NCI-H446 (cell line): Measurements from ENCODE around the gene TSPEAR.

ENCODE experiments used
- DNase-seq, 2 experiments: peaks; one replicate each; lab custom pipeline; 2025; lab: John Stamatoyannopoulos, UW

Gene TSPEAR

DNA sequence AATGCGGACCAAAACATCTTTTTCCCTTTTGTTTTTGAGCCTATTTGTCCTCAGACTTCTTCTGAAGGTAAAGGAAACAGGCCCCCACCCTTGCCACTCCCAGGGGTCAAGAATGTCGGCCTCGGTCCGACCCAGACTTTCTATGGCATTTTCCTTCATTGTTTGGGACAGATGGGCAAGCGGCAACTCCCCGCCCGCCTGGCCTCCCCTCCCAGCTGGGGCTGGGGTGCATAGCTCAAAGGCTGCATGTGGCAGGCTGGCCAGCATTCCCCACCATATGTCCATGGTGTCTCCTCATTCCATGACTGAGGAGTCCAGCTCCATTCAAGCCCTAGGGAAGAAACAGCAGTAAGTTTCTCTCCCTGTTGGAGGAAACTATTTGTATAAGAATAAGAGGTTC is 29.4 kb upstream of the TSPEAR start:
- no peak for DNase-seq

DNA sequence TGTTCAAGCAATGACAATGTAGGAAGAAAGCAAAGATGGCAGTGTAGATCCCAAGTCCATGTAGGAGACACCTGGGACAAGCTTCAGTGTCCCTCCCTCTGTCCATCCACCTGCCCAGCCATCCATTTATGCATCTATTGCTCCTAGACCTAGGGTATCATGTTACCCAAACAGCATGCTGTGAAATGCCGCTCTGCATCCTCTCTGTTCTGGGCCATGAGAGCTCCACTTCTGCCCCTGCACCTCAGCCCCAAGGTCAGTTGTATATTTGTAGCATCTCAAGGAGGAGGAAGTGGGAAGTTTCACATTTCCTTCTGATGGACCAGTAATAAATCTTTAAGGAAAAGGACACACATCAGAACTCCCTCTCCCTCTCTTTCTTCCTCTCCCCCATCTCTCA is 27.9 kb upstream of the TSPEAR start:
- DNase-seq: no peak

DNA sequence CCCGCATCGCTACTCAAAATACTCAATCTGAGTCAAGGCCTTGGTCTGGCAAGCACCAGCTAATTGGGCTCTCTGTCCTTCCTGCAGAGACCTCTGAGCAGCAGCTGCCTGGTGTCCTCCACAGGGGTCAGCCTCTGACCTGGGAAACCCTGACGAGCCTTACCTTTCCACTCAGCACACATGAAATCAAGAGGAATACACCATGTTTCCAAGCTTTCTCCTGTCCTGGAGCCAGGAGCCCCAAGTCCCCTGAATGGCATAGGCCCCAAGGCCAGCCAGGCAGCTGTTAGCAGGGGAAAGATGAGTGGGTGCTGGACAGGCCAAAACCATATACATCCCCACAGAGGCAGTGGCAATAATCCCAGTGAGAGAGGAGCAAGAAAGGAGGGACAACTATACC is 27.2 kb upstream of the TSPEAR start:
- DNase-seq: no peak

DNA sequence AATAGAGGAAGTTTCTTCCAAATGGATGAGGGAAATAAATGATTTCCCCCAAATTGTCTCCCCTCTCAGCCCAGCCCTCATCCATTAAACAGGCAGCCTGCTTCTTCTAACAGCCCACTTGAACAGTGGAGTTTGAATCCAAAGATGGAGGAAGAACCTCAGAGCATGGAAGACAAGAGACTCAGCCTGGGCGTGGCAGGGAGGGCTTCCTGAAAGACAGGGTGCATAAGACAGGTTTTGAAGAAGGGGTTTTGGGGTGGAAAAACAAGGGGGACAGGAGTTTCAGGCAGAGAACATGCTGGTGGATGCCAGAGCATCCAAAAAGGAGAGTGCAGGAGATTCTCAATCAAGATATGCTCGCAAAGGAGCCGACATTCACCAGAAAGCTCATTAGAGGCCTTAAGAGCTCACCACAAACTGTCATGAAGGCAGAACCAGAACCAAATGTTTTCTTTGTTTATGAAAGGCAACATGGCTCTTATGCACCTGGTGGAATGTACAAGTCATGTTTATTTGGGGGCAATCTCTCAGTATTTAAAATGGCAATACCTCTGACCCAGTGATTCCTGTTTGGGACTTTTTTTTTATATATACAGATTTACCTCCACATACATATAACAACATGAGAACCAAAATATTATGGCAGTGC is 26.5 kb upstream of the TSPEAR start:
- no peak for DNase-seq

DNA sequence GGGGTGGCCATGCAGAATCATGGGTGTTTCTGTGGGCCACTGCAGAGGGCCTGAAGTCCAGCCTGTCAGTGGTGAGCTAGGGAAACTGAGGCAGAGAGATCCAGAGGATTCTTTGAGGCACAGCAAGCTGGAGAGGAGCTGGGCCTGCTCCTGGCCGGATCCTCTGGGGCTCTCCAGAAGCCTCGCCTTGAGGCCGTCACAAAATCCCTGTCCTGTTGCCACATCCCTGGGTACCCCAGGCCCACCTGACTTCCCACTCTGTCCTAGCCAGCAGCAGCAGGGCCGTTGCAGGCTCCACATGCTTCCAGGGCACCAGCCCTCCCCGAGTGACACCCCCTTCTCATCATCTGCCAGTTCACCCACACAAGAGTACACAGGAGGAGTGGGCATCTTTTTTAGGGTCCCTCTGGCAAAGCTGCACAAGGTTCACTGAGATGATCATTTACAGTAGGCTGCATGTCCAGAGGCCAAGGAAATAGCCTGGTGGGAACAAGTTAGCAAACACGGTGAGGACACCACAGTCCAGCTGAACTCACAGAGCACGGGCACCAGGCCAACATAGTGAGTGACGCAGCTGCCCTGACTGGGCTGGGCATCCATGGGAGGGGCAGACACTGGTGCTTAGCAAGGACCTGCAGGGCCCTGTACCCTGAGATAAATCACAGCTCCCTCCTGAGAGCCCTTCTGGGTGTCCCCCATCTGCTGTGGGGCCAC is 25.1 kb upstream of the TSPEAR start:
- DNase-seq: peak in 1 of 2 experiments; percentile 21

DNA sequence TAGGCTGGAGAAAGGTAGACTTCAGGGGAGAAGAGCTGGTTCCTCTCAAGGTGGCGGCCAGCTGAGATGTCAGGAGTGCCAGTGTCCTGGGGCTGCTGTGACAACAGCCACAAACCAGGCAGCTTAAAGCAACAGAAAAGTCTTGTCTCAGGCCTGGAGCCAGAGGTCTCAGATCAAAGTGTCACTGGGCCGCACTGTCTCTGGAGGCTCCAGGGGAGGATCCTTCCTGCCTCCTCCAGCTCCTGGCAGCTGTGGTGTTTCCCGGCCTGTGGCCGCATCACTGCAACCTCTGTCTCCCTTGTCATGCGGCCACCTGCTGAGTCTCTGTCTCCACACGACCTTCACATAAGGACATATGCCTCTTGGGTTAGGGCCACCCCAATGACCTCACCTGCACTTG is 24.4 kb upstream of the TSPEAR start:
- no peak for DNase-seq

DNA sequence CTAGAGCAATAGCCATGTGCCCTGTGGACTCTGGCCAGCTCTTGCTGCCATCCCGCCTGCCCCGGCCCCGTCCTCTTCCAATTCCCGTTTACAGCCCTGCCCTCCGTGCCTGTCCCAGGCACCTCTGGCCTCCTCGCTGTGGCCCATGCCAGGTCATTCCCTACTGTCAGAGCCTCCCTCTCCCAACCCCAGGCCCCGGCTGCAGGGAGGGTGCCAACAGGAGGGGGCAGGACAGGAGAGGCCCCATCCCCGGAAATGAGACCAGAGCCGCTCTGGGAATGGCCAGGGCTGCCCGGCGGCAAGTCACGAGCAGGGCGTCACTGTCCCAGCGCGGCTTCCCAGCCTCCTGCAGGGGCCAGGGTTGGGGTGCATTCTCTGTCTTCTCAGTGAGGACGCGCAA is 23.5 kb upstream of the TSPEAR start:
- no peak for DNase-seq

DNA sequence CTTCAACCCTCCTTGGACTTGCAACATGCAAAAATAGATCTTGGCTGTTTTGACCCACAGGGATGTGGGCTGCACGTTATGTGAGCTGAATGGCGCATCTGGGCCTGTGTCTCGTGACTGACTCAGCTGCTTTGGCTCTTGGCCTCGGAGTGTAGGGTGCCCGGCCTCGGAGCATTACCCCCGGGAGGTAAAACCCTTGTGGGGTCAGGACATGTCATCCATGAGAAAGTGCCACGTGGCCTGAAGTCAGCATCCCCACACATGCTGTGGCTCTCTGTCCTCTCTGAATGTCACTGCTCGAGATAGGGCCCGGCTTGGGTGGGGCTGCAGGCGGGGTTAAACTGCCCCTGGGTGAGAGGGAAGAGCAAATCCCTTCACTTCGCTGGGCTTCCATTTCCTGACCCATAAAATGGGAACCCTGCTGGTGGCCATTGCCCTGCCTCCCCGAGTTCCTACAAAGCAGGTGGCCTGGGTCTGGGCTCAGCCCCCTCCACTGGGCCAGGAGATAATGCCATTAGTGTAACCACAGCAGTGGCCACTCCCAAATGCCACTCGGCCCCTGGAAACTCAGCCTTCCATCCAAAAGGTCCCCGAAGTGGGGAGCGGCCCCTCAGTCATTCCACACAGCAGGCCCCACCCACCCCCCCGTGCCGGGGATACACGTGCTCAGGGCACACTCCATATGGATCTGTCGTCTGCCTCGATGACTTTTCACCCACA is 22.8 kb upstream of the TSPEAR start:
- no peak for DNase-seq

DNA sequence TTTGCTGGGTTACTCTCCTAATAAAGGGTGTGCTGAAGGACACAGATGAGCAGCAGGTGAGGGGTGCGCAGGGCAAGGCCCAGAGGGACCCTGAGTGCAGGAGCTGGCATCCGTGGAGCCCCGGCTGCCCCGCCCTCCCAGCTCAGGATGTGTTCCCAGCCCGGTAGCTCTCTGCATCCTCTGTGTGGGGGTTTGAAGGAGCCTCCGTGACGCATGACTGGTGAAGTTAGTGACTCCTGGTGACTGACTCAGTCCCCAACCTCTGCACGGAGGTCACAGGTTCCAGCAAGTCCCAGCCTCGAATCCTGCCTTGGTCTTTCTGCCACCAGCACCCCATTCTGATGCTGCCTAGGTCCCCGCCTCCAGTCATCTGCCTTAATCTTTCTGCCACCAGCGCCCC is 21.6 kb upstream of the TSPEAR start:
- no peak for DNase-seq

DNA sequence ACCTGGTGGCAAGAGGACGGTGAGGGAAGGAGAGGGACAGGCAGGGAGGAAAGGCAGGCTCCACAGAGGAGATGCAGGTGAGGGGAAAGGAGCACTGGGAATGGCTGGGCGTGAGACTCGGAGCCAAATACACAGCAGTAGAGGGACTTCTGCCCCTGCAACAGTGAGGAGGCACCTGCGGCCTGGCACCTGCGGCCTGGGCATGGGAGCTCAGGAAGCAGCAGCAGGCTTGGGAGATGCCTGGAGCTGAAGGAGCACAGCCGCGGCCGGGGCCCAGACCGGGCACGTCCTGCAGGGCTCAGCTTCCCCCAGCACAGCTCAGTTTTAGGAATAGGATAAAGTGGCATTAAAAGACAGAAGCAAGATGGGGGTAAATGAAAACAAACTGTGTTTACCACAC is 20.9 kb upstream of the TSPEAR start:
- DNase-seq: no peak

DNA sequence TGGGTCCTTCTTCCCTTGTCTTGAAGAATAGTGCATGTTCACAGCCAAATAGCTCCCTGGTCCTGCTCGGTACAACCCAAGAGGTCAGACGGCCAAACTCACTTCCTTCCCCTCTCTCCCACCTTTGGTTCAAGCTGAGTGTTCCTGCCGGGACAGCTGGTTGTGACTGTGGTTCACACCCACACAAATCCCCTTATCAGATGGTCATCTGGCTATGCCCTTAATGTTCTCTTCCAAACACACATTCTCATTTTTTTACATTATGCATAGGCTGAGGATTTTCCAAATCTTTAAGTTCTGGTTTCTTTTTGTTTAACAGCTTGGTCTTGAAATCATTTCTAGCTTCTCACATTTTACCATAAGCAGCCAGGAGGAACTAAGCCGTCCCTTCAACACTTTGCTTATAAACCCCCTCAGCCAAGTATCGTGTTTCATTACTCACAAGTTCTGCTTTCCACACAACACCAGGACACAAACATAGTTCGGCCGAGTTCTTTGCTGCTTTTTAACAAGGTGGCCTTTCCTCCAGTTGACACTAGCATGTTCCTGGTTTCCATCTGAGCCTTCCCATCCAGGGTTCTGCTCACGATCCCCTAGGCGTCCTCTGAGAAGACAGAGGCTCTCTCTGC is 19.7 kb upstream of the TSPEAR start:
- DNase-seq: no peak

DNA sequence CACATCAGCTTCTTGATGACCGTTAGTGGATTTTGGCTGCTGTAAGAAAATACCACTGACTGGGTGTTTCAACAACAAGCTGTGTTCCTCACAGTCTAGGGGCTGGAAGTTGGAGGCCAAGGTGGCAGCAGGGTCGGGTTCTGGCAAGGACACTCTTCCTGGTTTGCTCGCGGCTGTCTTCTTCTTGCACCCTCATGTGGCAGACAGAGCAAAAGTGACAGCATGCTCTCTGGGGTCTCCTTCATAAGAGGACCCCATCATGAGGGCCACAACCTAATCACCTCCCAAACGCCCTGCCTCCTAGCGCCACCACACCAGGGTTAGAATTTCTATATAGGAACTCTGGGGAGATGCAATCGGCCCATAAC is 18.6 kb upstream of the TSPEAR start:
- no peak for DNase-seq

DNA sequence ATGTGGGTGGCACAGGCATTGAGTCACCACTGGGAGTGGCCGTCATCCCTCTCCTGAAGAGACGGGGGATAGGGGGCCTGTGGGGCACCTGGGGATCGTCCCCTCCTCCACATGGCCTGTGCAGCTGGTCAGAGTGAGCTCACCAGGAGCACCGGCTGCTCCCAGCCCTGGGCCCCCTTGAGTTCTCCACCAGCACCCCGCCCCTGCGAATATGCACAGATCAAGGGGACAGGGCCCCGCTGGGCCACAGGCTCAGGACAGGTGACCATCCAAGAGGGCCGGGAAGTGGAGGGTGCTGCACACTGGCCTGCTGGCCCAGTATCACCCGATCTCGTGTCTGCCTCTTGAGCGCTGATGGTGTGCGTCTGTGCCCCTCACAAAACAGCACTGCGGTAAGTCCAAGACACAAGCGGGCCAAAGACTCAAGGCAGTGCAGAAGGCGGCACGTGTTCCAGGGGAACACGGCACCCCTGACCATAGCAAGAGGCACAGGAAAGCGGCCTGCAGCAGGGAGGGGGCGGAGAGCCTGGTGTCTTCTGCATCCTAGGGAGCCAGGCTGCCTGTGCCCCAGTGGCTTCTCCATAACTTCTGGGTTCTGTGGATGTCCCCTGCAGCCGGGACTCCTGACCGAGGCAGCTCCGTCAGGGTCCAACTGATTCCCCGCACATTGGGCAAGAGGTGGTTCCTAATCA is 18.1 kb upstream of the TSPEAR start:
- DNase-seq: no peak

DNA sequence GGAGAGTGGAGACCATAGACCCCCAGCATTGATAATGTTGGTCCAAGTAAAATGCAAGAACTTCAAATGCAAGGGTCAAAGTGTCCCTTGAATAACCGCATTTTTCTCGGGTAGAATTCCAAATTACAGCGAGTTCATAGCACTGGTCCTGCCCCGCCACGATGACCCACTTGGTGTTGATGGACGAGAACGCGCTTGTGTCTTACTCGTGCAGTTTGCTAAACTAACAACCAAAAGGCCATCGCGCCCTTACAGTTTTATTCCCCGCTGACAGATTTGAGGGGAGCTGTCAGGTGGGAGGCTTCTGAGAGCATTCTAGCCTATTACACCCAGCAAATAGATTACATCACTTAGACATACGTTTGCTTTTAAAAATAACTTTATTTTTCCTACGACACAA is 17.3 kb upstream of the TSPEAR start:
- DNase-seq: no peak

DNA sequence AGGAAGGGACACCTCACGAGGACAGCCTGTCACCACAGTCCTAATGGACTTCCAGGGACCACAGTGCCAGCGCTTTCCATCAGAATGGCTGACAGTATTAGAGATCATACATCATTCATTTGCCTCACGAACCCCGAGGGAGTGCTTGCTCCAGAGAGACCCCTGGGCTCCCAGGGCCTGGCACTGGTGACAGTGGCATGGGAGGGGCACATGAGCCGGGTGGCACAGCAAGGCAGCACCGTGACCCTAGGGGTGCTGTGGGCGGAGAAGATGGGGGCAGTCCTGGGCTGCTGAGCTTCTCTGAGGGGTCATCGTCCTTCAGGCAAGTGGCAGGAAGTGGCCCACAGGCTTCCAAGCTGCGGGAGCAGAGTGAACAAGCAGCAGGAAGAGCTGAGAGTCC is 16.4 kb upstream of the TSPEAR start:
- DNase-seq: no peak

DNA sequence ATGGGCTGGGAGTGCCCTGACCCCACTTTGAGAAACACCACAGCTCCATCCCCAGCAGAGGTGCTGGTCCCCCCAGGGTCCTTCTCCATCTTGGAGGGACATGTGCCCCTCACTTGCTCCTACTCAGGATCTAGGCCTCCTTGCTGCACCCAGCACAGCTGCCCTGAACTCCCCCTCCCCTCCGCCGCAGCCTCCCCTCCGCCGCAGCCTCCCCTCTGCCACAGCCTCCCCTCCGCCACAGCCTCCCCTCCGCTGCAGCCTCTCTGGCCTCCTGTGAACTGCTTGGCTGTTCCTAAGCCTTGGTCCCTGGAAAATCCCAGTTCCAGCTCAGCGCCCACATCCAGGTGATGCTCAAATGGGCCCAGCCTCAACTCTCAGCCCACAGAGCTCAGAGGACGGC is 15.9 kb upstream of the TSPEAR start:
- no peak for DNase-seq

DNA sequence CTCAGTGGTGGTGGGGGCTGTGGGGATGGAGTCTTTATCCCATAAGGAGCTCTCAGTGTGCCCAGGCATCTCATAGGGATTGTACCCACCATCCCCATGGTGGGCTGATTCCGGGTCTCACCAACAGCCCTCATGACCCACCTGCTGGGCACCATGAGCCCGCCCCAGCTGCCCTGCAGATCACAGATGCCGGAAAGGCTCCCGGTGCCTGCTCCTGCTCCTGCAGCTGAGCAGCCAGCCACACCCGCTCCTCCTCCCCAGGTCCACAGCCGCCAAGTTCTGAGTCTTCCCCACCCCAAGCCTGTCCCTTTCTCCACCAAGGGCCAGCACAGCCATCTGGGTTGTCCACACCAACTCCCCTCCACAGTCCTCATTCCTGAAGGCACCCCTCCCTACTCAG is 15.5 kb upstream of the TSPEAR start:
- DNase-seq: no peak

DNA sequence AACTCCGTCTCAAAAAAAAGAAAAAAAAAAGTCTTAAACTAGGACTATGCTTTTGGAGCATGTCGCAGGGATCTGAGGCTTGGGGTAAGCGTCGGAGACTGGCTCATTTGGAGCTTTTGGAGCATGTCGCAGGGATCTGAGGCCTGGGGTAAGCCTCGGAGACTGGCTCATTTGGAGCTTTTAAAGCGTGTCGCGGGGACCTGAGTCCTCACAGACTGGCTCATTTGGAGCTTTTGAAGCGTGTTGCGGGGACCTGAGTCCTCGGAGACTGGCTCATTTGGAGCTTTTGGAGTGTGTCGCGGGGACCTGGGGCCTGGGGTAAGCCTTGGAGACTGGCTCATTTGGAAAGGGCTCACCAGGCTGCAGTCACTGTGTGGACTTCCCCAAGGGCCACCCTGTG is 13.6 kb upstream of the TSPEAR start:
- no peak for DNase-seq

DNA sequence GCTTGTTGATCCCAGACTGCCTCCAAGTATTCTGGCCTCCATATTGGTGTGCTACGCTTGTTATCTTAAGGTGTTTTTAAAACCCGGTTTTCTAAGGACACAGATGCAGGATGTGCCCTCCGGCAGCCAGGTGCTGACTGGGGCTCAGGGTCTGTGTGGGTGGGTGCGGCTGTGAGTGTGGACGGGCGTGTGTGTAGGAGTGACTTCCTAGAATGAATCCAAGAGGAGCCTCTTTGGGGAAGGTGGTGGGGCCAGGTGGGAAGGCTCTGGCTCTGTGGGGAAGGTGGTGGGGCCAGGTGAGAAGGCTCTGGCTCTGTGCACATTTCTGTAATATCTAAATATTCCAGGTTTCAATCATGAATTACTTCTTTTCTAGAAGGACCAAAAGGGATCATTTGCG is 12.8 kb upstream of the TSPEAR start:
- DNase-seq: no peak

DNA sequence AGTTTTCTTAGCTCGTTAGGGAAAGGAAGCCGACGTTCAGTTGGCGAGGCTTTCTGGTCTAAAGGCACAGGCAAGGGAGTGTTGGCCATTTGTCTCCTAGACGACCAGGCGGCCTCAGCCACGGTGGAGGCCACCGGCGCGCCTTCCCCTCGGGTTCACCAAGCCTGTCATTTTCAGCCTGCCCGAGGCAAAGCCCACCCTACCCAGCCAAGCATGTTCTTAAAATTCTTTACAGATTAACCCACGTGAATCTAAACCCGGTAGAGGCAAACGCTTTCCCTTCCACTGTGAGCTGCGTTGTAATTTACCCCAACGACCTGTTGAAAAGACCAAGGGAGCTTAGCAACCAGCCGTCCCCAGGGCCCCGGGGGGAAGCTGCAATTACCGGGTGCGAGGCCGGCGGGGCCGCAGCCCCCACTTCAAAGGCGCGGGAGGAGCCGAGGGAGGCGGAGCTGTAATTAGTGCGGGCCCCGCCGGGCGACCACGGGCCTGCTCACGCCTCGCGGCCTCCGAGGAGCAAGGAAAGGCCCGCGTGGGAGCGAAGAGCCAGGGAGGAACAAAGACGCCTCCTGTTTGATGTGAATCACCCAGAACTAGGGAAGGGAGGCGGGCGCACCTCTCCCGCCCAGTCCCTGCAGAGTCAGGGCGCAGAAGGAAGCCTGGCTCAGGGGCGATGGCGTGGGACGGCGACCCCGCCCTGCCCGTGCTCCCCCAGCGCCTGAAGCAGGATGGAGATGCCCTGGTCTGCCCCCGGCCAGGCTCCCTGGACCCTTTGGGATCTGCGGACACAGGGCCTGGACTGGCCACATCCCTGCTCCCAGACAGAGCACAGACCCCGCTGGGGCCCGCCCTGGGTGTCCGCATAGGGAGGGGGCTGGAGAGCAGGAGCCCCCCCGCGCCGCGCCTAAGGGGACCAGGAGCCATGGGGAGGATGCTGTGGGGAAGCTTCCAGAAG is 12.1 kb upstream of the TSPEAR start:
- DNase-seq: no peak

DNA sequence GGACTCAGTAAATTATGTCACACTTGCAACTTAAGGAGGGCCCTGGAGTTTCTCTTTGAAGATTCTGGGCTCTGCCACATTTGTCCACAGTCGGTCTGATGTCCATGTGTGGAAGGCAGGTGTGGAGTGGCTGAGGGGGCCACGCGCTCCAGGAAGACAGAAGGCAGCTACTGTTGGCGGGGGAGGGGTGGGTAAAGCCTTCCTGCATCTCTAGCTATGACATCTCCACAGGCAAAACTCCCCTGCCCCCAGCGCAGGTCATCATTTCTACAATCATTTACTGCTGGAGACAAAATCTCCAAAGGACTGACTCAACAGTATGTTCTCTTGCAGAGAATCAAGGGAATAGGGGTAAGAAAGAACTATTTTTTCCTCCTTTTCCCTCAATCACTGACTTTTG is 11.4 kb upstream of the TSPEAR start:
- no peak for DNase-seq
